A673 (cell line): ENCODE data around the gene ZSCAN12. TPM values are rescaled to one million over a fixed set of nuclear protein-coding genes. Genes with fewer than 3 reads are reported as not detected.
"Not testable (repeated sequence)": the region's sequence is repeated elsewhere in the genome, so short reads cannot be mapped to it uniquely, and the experiment has no call there.

Source experiments
- BruUV-seq: library from RNA; stranded (reverse); fragments of 400-500 nt; replicated peaks from 2 replicates; lab custom pipeline; 2021; lab: Mats Ljungman, UMichigan
- CTCF ChIA-PET: fragments of 300-600 bp; sonication (Branson Sonifier 250); formaldehyde crosslinking; loops from one replicate; lab custom pipeline; 2022; ENCODE audit warnings: antibody characterized with exemption; lab: Charles Lee
- POLR2A ChIA-PET: fragments of 300-600 bp; sonication (Branson Sonifier 250); formaldehyde crosslinking; loops from one replicate; lab custom pipeline; 2022; ENCODE audit warnings: antibody characterized with exemption; ENCODE audit not compliant: low non-redundant PET; lab: Charles Lee
- DNase-seq: peaks from one replicate; pipeline ENCODE4 v3.0.0-alpha.2; 2015; ENCODE audit warnings: low spot score
- H3K27ac ChIP-seq: fragments of 200-600 bp; sonication (generic); 2 replicates; pipeline ENCODE4 v1.5.1; 2016; ENCODE audit warnings: mixed run types, low read depth, mild to moderate bottlenecking, mixed read lengths, antibody characterized with exemption, low read length; ENCODE audit not compliant: poor library complexity, severe bottlenecking
- H3K27me3 ChIP-seq: fragments of 200-600 bp; sonication (generic); replicated peaks from 2 replicates; pipeline ENCODE4 v1.6.1; 2017; ENCODE audit warnings: mixed run types, low read depth, mild to moderate bottlenecking, mixed read lengths, antibody characterized with exemption, low read length; ENCODE audit not compliant: insufficient read depth, poor library complexity
- H3K36me3 ChIP-seq: fragments of 200-600 bp; sonication (generic); 2 replicates; pipeline ENCODE4 v1.6.1; 2016; ENCODE audit warnings: mixed run types, mild to moderate bottlenecking, mixed read lengths, antibody characterized with exemption, low read length; ENCODE audit not compliant: insufficient read depth, poor library complexity, severe bottlenecking
- H3K4me1 ChIP-seq: fragments of 200-600 bp; sonication (generic); 2 replicates; pipeline ENCODE4 v1.6.1; 2017; ENCODE audit warnings: mixed run types, mild to moderate bottlenecking, mixed read lengths, antibody characterized with exemption, low read length; ENCODE audit not compliant: insufficient read depth, poor library complexity, severe bottlenecking
- H3K4me3 ChIP-seq: fragments of 200-600 bp; sonication (generic); 2 replicates; pipeline ENCODE4 v1.5.1; 2016; ENCODE audit warnings: low read depth, mixed run types, mild to moderate bottlenecking, mixed read lengths, low read length; ENCODE audit not compliant: poor library complexity, severe bottlenecking
- H3K9me3 ChIP-seq: fragments of 200-600 bp; sonication (generic); 2 replicates; pipeline ENCODE4 v1.6.1; 2016; ENCODE audit warnings: mixed run types, low read depth, mild to moderate bottlenecking, mixed read lengths, antibody characterized with exemption, low read length; ENCODE audit not compliant: poor library complexity, severe bottlenecking
- CTCF ChIP-seq: fragments of 300-800, 200-600 bp; sonication (generic); conservative IDR thresholded peaks from 2 replicates; pipeline ENCODE4 v1.5.1; 2017; ENCODE audit warnings: low read depth, mild to moderate bottlenecking, antibody characterized with exemption, low read length, moderate library complexity, mixed read lengths
- EZH2 ChIP-seq: fragments of 200-600 bp; sonication (generic); IDR thresholded peaks from 2 replicates; pipeline ENCODE4 v1.6.1; 2017; ENCODE audit warnings: borderline replicate concordance, low read depth, mild to moderate bottlenecking, mixed read lengths, antibody characterized with exemption, low read length; ENCODE audit not compliant: poor library complexity, severe bottlenecking
- intact Hi-C: fragments of 100-400 bp; cut with micrococcal nuclease; formaldehyde crosslinking; loops from one replicate; pipeline ENCODE4 v1.10.0; 2022; ENCODE audit not compliant: unreplicated experiment
- total RNA-seq: library from RNA; stranded (reverse); gene quantifications from 2 replicates; pipeline ENCODE4 v1.2.3, GENCODE V29; 2021

The ZSCAN12 gene
- total RNA-seq, 1 experiment from 2014 or later = 13.1 TPM

GRCh38 chr6:28360961-28361360 is 38.6 kb downstream of the ZSCAN12 start:
- Histone ChIP-seq H3K9me3 (no peaks in the 10 kb centered on the region), H3K4me3 (no peak overlapping the region), H3K27ac (no peak overlapping the region), H3K27me3 (no peaks in the 10 kb centered on the region), H3K4me1 (peaks cover 8% of the 10 kb centered on the region), H3K36me3 (peaks cover 14% of the 10 kb centered on the region)
- no TSS peak for BruUV-seq
- ChIA-PET POLR2A (no interaction called here), CTCF (no interaction called here)
- TF ChIP-seq EZH2 = no peak
- TF ChIP-seq CTCF = no peak
- DNase-seq = no peak
- intact Hi-C loops = no loop called here

GRCh38 chr6:28359562-28359961 is 40.0 kb downstream of the ZSCAN12 start:
- H3K27me3 ChIP-seq, H3K9me3 ChIP-seq, H3K4me1 ChIP-seq, H3K36me3 ChIP-seq, H3K4me3 ChIP-seq, DNase-seq, CTCF ChIA-PET, POLR2A ChIA-PET, BruUV-seq, H3K27ac ChIP-seq: not testable (repeated sequence)
- intact Hi-C loops = loop anchor here (5.0 kb wide), 1 partner anchor 323 kb away; no protein-coding TSS in a partner anchor

GRCh38 chr6:28357036-28357435 is 42.5 kb downstream of the ZSCAN12 start:
- BruUV-seq = no TSS peak
- POLR2A ChIA-PET = no interaction called here

More at GRCh38 chr6:28357036-28357435, 42.5 kb downstream of the ZSCAN12 start:
- H3K36me3 ChIP-seq = no peaks in the 10 kb centered on the region
- no peaks in the 10 kb centered on the region for H3K9me3 ChIP-seq
- H3K27ac ChIP-seq = peak overlapping the region; percentile 48
- DNase-seq = no peak
- H3K27me3 ChIP-seq = no peaks in the 10 kb centered on the region
- peaks cover 8% of the 10 kb centered on the region for H3K4me1 ChIP-seq
- intact Hi-C loops = loop anchor here (2.0 to 5.0 kb wide), 2 partner anchors 220 to 325 kb away; no protein-coding TSS in a partner anchor
- CTCF ChIA-PET = no interaction called here
- no peak overlapping the region for H3K4me3 ChIP-seq
- no peak for TF ChIP-seq EZH2
- no peak for TF ChIP-seq CTCF
